Aorta (tissue), 5 donors: ENCODE results near the gene UIMC1. TPM values are rescaled to one million over a fixed set of nuclear protein-coding genes. Genes with fewer than 3 reads are reported as not detected.

ENCODE experiments used
- ATAC-seq: fragments of 200-7000 bp; cut with Tn5 transposase; one replicate; pipeline ENCODE4 v1.9.1; 2022; ENCODE audit warnings: moderate library complexity; ENCODE audit not compliant: low FRiP score
- DNase-seq, 2 donors: peaks; one replicate each; pipeline ENCODE4 v3.0.0-alpha.2; 2020
- H3K27ac ChIP-seq, 2 donors: one replicate each; pipeline ENCODE4 v1.5.1; 2013; ENCODE audit warnings: low read length in 2 of 2, mild to moderate bottlenecking in 2 of 2, moderate library complexity in 2 of 2, control low read depth in 1 of 2, inconsistent platforms in 1 of 2, low read depth in 1 of 2
- H3K27me3 ChIP-seq, 2 donors: one replicate each; pipeline ENCODE4 v1.6.1; 2013; ENCODE audit warnings: control low read depth in 1 of 2, low read length in 1 of 2, mild to moderate bottlenecking in 1 of 2, moderate library complexity in 1 of 2; ENCODE audit not compliant: insufficient read depth in 2 of 2, control insufficient read depth in 1 of 2
- H3K36me3 ChIP-seq, 2 donors: one replicate each; pipeline ENCODE4 v1.6.1; 2013; ENCODE audit warnings: control low read depth in 1 of 2, low read length in 1 of 2, mild to moderate bottlenecking in 1 of 2; ENCODE audit not compliant: insufficient read depth in 2 of 2, control insufficient read depth in 1 of 2
- H3K4me1 ChIP-seq, 2 donors: one replicate each; pipeline ENCODE4 v1.6.1; 2013; ENCODE audit warnings: low read length in 2 of 2, control low read depth in 1 of 2, mild to moderate bottlenecking in 1 of 2, moderate library complexity in 1 of 2; ENCODE audit not compliant: insufficient read depth in 2 of 2, control insufficient read depth in 1 of 2
- H3K4me3 ChIP-seq, 2 donors: one replicate each; pipeline ENCODE4 v1.5.1; 2013; ENCODE audit warnings: low read length in 2 of 2, control low read depth in 1 of 2, mild to moderate bottlenecking in 1 of 2
- H3K9me3 ChIP-seq: one replicate; pipeline ENCODE4 v1.6.1; 2013; ENCODE audit warnings: mild to moderate bottlenecking, low read length; ENCODE audit not compliant: control insufficient read depth
- WGBS, 2 donors: extraction: QIAGEN DNeasy Blood & Tissue Kit; methylation state at CpG; one replicate each; pipeline ENCODE4 v1.1.7; 2013; 5-methylcytosine and 5-hydroxymethylcytosine counted together
- intact Hi-C, 2 donors: fragments of 100-400 bp; cut with DNase I; formaldehyde crosslinking; loops; one replicate each; pipeline versions ENCODE4 v1.14.2 to v1.15.0; 2022
- polyA plus RNA-seq, 2 donors: library from polyadenylated mRNA; stranded (reverse); fragments of 200-250 nt; gene quantifications; one replicate each; pipeline ENCODE4 v1.2.3, GENCODE V29; 2013
- total RNA-seq, 2 donors: library from RNA; stranded (reverse); fragmentation: NEBNext Ultra II Directional; extraction: Animal tissue kit (Norgen Biotek cat#: 25700); gene quantifications; one replicate each; pipeline ENCODE4 v1.2.1, GENCODE V29; 2021
- donor health status: healthy with polysubstance abuse.
- donor health status: Bipolar disorder and iron deficiency.
- donor health status: DM: no; HTN: no; CAD: no.
- donor health status: DM: no; HTN: no; CAD: no.
- donor health status: DM: yes; HTN: yes; CAD: no.

UIMC1 gene
- total and polyA plus RNA-seq, 4 donors = 26.3 to 54.8 (median 44.5) TPM

GRCh38 chr5:176884571-176884890 is 122.0 kb downstream of the UIMC1 start:
- Histone ChIP-seq H3K4me1 (no peaks in the 10 kb centered on the region), H3K27ac (no peak overlapping the region), H3K4me3 (no peak overlapping the region), H3K36me3 (no peaks in the 10 kb centered on the region), H3K9me3 (no peaks in the 10 kb centered on the region), H3K27me3 (no peaks in the 10 kb centered on the region)
- ATAC-seq = no peak
- intact Hi-C loops = no loop called here
- peak in 1 of 2 donors; percentile 39 for DNase-seq
- 48 to 55% methylated on average over 4 of the region's 4 CpGs for WGBS, 2 donors

- Histone ChIP-seq H3K27me3 (no peaks in the 10 kb centered on the region), H3K9me3 (no peaks in the 10 kb centered on the region), H3K4me3 (no peak overlapping the region), H3K4me1 (no peaks in the 10 kb centered on the region), H3K36me3 (no peaks in the 10 kb centered on the region), H3K27ac (no peak overlapping the region)
- no peak for ATAC-seq
- 82 to 85% methylated on average over 17 of the region's 17 CpGs for WGBS, 2 donors
- intact Hi-C loops = no loop called here
- peak in 1 of 2 donors; percentile 55 for DNase-seq
Measured at GRCh38 chr5:176883700-176884570, 122.6 kb downstream of the UIMC1 start.

DNA sequence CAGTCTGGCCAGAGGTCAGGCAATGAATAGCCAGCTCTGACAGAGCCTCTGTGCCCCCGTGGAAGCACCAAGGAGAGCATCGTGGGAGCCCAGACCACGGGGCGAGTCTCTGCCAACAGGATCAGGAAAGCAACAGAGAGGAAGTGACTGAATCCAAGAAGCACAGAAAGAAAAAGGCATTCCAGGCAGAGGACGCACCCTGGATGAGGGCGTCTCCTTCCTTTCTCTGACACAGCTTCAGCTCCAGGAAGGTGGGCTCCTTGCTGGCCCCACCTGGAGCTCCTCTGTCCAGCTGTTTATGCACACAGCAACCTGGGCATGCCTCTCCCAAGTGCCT is 124.0 kb downstream of the UIMC1 start:
- DNase-seq = no peak
- H3K4me1 ChIP-seq = no peaks in the 10 kb centered on the region
- H3K27me3 ChIP-seq = no peaks in the 10 kb centered on the region
- ATAC-seq = no peak
- no peaks in the 10 kb centered on the region for H3K36me3 ChIP-seq
- WGBS, 2 donors = 37 to 63% methylated on average over 6 of the region's 6 CpGs
- no peaks in the 10 kb centered on the region for H3K9me3 ChIP-seq
- intact Hi-C loops = no loop called here
- no peak overlapping the region for H3K4me3 ChIP-seq
- no peak overlapping the region for H3K27ac ChIP-seq

DNA sequence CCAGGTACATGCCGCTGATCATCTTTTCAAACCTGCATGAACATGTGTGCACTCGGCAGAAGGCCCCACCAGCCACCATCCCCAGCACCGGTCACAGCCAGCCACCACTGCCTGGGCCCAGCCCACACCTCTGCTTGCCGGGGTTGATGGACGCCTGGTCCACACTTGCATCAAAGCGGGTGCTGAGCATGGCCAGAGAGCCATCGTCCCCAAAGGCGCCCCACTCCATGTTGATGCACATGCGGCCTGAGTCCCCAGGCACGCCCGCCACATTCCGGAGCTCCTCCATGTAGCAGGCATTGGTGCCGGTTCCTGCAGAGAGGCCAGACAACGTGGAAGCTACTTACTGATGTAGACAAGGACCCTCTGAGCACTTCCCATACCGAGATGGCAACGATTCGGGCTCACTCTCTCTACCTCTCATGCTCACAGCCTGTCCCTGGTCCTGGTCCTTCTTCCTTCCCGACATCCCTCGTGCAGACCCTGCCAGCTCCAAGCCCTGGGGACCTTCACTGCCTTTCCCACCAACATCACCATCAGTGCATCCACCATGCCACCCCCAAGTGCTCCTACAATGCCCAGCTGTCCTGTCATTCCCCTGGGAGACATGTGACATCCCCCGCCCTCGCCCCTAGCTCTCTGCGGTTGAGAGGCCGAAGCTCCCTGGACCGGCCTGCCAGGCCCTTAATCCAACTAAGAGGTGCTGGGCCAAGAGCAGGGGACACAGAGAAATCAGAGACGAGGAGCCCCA is 124.6 kb downstream of the UIMC1 start:
- H3K9me3 ChIP-seq = no peaks in the 10 kb centered on the region
- intact Hi-C loops = no loop called here
- no peak overlapping the region for H3K27ac ChIP-seq
- no peaks in the 10 kb centered on the region for H3K36me3 ChIP-seq
- DNase-seq (peak in 1 of 2 donors; percentile 73), ATAC-seq (no peak)
- WGBS, 2 donors = 84 to 90% methylated on average over 25 of the region's 25 CpGs
- H3K4me3 ChIP-seq = no peak overlapping the region
- H3K4me1 ChIP-seq = no peaks in the 10 kb centered on the region
- H3K27me3 ChIP-seq = no peaks in the 10 kb centered on the region

DNA sequence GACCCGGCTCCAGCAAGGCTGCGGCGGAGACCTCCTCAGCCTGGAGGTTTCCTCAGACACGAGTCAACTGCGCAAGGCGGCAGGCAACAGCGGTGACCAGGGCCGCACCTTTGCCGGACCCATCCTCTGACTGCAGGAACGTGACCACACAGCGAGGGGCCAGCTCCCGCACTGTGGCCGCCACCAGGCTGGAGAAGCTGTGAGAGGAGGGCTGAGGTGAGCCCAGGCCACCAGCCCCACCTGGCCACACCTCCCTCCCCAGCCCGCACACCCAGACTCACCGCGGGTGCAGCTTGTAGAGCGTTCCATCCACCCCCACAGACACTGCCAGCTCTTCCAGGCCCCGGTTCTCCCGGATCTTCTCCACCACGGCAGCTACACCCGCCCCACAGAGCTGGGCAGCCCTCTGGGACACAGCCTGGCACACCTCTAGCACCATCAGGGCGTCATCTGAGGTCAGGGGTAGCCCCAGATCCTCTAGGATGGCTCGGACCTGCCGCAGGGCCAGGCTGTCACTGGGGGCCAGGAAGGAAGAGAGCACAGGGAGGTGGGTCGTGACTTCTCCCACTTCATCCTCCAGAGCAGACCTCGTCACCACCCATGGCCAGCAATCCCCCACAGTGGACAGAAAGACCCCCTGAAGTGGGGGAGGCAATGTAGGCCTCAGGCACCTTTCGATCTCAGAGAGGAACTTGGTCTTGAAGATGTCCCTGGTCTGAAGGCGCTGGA is 125.4 kb downstream of the UIMC1 start:
- Histone ChIP-seq H3K4me3 (no peak overlapping the region), H3K27ac (no peak overlapping the region), H3K36me3 (no peaks in the 10 kb centered on the region), H3K4me1 (no peaks in the 10 kb centered on the region), H3K9me3 (no peaks in the 10 kb centered on the region), H3K27me3 (no peaks in the 10 kb centered on the region)
- intact Hi-C loops = no loop called here
- ATAC-seq (no peak), DNase-seq (peak; percentile 39 to 73)
- WGBS, 2 donors = 90 to 94% methylated on average over 28 of the region's 28 CpGs

- WGBS, 2 donors = 84 to 87% methylated on average over 26 of the region's 26 CpGs
- peak in 1 of 2 donors; percentile 64 for DNase-seq
Measured at GRCh38 chr5:176880366-176881020, 126.1 kb downstream of the UIMC1 start.

GRCh38 chr5:176879663-176880361 is 126.8 kb downstream of the UIMC1 start:
- H3K4me1 ChIP-seq = no peaks in the 10 kb centered on the region
- intact Hi-C loops = no loop called here
- DNase-seq (peak in 1 of 2 donors; percentile 72), ATAC-seq (no peak)
- H3K4me3 ChIP-seq = no peak overlapping the region
- H3K9me3 ChIP-seq = no peaks in the 10 kb centered on the region
- H3K27me3 ChIP-seq = no peaks in the 10 kb centered on the region
- WGBS, 2 donors = 62 to 71% methylated on average over 16 to 23 of the region's 23 CpGs
- no peak overlapping the region for H3K27ac ChIP-seq
- no peaks in the 10 kb centered on the region for H3K36me3 ChIP-seq

More at GRCh38 chr5:176880366-176881020, 126.1 kb downstream of the UIMC1 start:
- no peak overlapping the region for H3K27ac ChIP-seq
- H3K36me3 ChIP-seq = no peaks in the 10 kb centered on the region
- no peaks in the 10 kb centered on the region for H3K4me1 ChIP-seq
- ATAC-seq = no peak
- no peaks in the 10 kb centered on the region for H3K27me3 ChIP-seq
- H3K4me3 ChIP-seq = no peak overlapping the region
- intact Hi-C loops = no loop called here
- no peaks in the 10 kb centered on the region for H3K9me3 ChIP-seq
